ENCODE measurements around the gene COA1.

COA1 gene

DNA sequence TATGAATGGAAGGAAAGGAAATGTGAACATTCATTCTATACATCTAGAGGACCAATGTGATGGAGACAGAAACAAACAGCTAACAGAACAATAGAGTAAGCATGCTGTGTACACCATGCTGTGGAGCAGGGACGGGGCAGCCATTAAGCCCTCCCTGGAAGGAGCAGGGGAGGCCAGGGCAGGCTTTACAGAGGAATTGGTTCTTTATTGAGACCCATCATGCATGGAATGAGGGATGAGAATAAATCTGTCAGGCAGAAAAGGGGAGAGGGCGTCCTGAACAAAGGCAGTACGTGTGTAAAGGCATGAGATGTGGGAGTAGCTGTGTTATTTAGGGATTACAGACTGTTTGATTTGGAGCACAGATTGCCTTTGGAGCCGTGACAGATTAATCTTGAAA, 111.2 kb downstream of the COA1 start:
- DNase-seq = no peak
- Histone ChIP-seq H3K4me1 (ENCODE audit: control insufficient read depth, insufficient read depth, low read depth, low read length) (peaks cover 3% of the 10 kb centered on the region), H2AK5ac (ENCODE audit: low read length, severe bottlenecking) (no peak overlapping the region), H3K14ac (ENCODE audit: low read length in 2 of 2) (no peak overlapping the region), H3K4me2 (ENCODE audit: low read length, poor library complexity, severe bottlenecking) (no peak overlapping the region), H2AFZ (ENCODE audit: low read depth, low read length) (no peak overlapping the region), H3K27me3 (ENCODE audit: control insufficient read depth in 1 of 2, insufficient read depth in 1 of 2, low read length in 2 of 2) (no peaks in the 10 kb centered on the region), H3K79me1 (replicated peaks; ENCODE audit: low read length, poor library complexity, severe bottlenecking) (peaks cover 32% of the 10 kb centered on the region), H3K18ac (ENCODE audit: low read depth in 1 of 2, low read length in 2 of 2) (no peak overlapping the region), H2BK12ac (ENCODE audit: low read length in 2 of 2) (no peak overlapping the region), H3K9ac (ENCODE audit: low read length) (no peak overlapping the region), H3K4ac (ENCODE audit: low read depth in 1 of 2, low read length in 2 of 2) (no peak overlapping the region), H3K9me3 (ENCODE audit: control insufficient read depth, low read length) (no peaks in the 10 kb centered on the region), H3K23ac (ENCODE audit: low read length in 2 of 2) (no peak overlapping the region), H2BK15ac (ENCODE audit: low read depth, poor library complexity, severe bottlenecking) (no peak overlapping the region), H3K27ac (ENCODE audit: low read length, poor library complexity, severe bottlenecking) (no peak overlapping the region), H2BK120ac (ENCODE audit: low read depth, low read length) (no peak overlapping the region), H3K4me3 (ENCODE audit: insufficient read depth in 1 of 2, low read depth in 1 of 2, low read length in 2 of 2) (no peak overlapping the region), H2BK5ac (ENCODE audit: low read depth, low read length, poor library complexity, severe bottlenecking) (no peak overlapping the region), H3K36me3 (ENCODE audit: control insufficient read depth in 1 of 2, insufficient read depth in 2 of 2, low read depth in 1 of 2, low read length in 2 of 2) (peaks cover 20 to 71% of the 10 kb centered on the region in 2 experiments), H4K8ac (ENCODE audit: low read length) (no peak overlapping the region), H4K91ac (ENCODE audit: low read length) (no peak overlapping the region)
- 94% methylated on average over 4 of the region's 4 CpGs for WGBS

- peaks cover 31% of the 10 kb centered on the region for H3K79me1 ChIP-seq (replicated peaks; ENCODE audit: low read length, poor library complexity, severe bottlenecking)
- no peak overlapping the region for H3K18ac ChIP-seq (ENCODE audit: low read depth in 1 of 2, low read length in 2 of 2)
- no peak overlapping the region for H3K23ac ChIP-seq (ENCODE audit: low read length in 2 of 2)
- H3K27ac ChIP-seq (ENCODE audit: low read length, poor library complexity, severe bottlenecking) = no peak overlapping the region
- no peak overlapping the region for H2BK15ac ChIP-seq (ENCODE audit: low read depth, poor library complexity, severe bottlenecking)
- H2BK120ac ChIP-seq (ENCODE audit: low read depth, low read length) = no peak overlapping the region
- no peaks in the 10 kb centered on the region for H3K27me3 ChIP-seq (ENCODE audit: control insufficient read depth in 1 of 2, insufficient read depth in 1 of 2, low read length in 2 of 2)
- no peak overlapping the region for H3K14ac ChIP-seq (ENCODE audit: low read length in 2 of 2)
- no peak overlapping the region for H3K9ac ChIP-seq (ENCODE audit: low read length)
- 97% methylated on average over 3 of the region's 4 CpGs for WGBS
- H3K4ac ChIP-seq (ENCODE audit: low read depth in 1 of 2, low read length in 2 of 2) = no peak overlapping the region
- H2BK5ac ChIP-seq (ENCODE audit: low read depth, low read length, poor library complexity, severe bottlenecking) = no peak overlapping the region
- DNase-seq = no peak
- peaks cover 3% of the 10 kb centered on the region for H3K4me1 ChIP-seq (ENCODE audit: control insufficient read depth, insufficient read depth, low read depth, low read length)
- no peak overlapping the region for H4K91ac ChIP-seq (ENCODE audit: low read length)
- peaks cover 23 to 71% of the 10 kb centered on the region in 2 experiments for H3K36me3 ChIP-seq (ENCODE audit: control insufficient read depth in 1 of 2, insufficient read depth in 2 of 2, low read depth in 1 of 2, low read length in 2 of 2)
- H4K8ac ChIP-seq (ENCODE audit: low read length) = peak overlapping the region; percentile 48
- H2BK12ac ChIP-seq (ENCODE audit: low read length in 2 of 2) = no peak overlapping the region
- no peaks in the 10 kb centered on the region for H3K9me3 ChIP-seq (ENCODE audit: control insufficient read depth, low read length)
- H2AFZ ChIP-seq (ENCODE audit: low read depth, low read length) = no peak overlapping the region
- H3K4me2 ChIP-seq (ENCODE audit: low read length, poor library complexity, severe bottlenecking) = no peak overlapping the region
- no peak overlapping the region for H3K4me3 ChIP-seq (ENCODE audit: insufficient read depth in 1 of 2, low read depth in 1 of 2, low read length in 2 of 2)
- no peak overlapping the region for H2AK5ac ChIP-seq (ENCODE audit: low read length, severe bottlenecking)
These were observed 112.3 kb downstream of the COA1 start for GRCh38 chr7:43616977-43617376.

GRCh38 chr7:43615558-43616145, 113.7 kb downstream of the COA1 start:
- Histone ChIP-seq H3K4me1 (ENCODE audit: control insufficient read depth, insufficient read depth, low read depth, low read length) (peaks cover under 1% of the 10 kb centered on the region), H3K9me3 (ENCODE audit: control insufficient read depth, low read length) (no peaks in the 10 kb centered on the region), H3K27me3 (ENCODE audit: control insufficient read depth in 1 of 2, insufficient read depth in 1 of 2, low read length in 2 of 2) (no peaks in the 10 kb centered on the region), H4K8ac (ENCODE audit: low read length) (no peak overlapping the region), H2AK5ac (ENCODE audit: low read length, severe bottlenecking) (no peak overlapping the region), H2BK5ac (ENCODE audit: low read depth, low read length, poor library complexity, severe bottlenecking) (no peak overlapping the region), H3K9ac (ENCODE audit: low read length) (no peak overlapping the region), H3K27ac (ENCODE audit: low read length, poor library complexity, severe bottlenecking) (no peak overlapping the region), H2BK120ac (ENCODE audit: low read depth, low read length) (no peak overlapping the region), H4K91ac (ENCODE audit: low read length) (no peak overlapping the region), H3K4me3 (ENCODE audit: insufficient read depth in 1 of 2, low read depth in 1 of 2, low read length in 2 of 2) (no peak overlapping the region), H3K4ac (ENCODE audit: low read depth in 1 of 2, low read length in 2 of 2) (no peak overlapping the region), H3K4me2 (ENCODE audit: low read length, poor library complexity, severe bottlenecking) (no peak overlapping the region), H3K23ac (ENCODE audit: low read length in 2 of 2) (no peak overlapping the region), H3K14ac (ENCODE audit: low read length in 2 of 2) (peak overlapping the region in 1 of 2 experiments; percentile 3), H3K36me3 (ENCODE audit: control insufficient read depth in 1 of 2, insufficient read depth in 2 of 2, low read depth in 1 of 2, low read length in 2 of 2) (peaks cover 21 to 71% of the 10 kb centered on the region in 2 experiments), H2BK15ac (ENCODE audit: low read depth, poor library complexity, severe bottlenecking) (no peak overlapping the region), H2AFZ (ENCODE audit: low read depth, low read length) (no peak overlapping the region), H2BK12ac (ENCODE audit: low read length in 2 of 2) (no peak overlapping the region), H3K18ac (ENCODE audit: low read depth in 1 of 2, low read length in 2 of 2) (peak overlapping the region in 1 of 2 experiments; percentile 1), H3K79me1 (replicated peaks; ENCODE audit: low read length, poor library complexity, severe bottlenecking) (peaks cover 26% of the 10 kb centered on the region)
- no peak for DNase-seq
- 64% methylated on average over 5 of the region's 7 CpGs for WGBS

GRCh38 chr7:43612599-43613589, 116.4 kb downstream of the COA1 start:
- Histone ChIP-seq H3K23ac (ENCODE audit: low read length in 2 of 2) (no peak overlapping the region), H3K27ac (ENCODE audit: low read length, poor library complexity, severe bottlenecking) (no peak overlapping the region)

More at GRCh38 chr7:43612599-43613589, 116.4 kb downstream of the COA1 start:
- Histone ChIP-seq H2BK15ac (ENCODE audit: low read depth, poor library complexity, severe bottlenecking) (no peak overlapping the region), H2AFZ (ENCODE audit: low read depth, low read length) (no peak overlapping the region), H3K9ac (ENCODE audit: low read length) (peak overlapping the region; percentile 65), H3K14ac (ENCODE audit: low read length in 2 of 2) (no peak overlapping the region), H2BK5ac (ENCODE audit: low read depth, low read length, poor library complexity, severe bottlenecking) (no peak overlapping the region), H4K8ac (ENCODE audit: low read length) (no peak overlapping the region), H3K4me1 (ENCODE audit: control insufficient read depth, insufficient read depth, low read depth, low read length) (no peaks in the 10 kb centered on the region), H3K4me2 (ENCODE audit: low read length, poor library complexity, severe bottlenecking) (no peak overlapping the region), H3K36me3 (ENCODE audit: control insufficient read depth in 1 of 2, insufficient read depth in 2 of 2, low read depth in 1 of 2, low read length in 2 of 2) (peaks cover 26 to 67% of the 10 kb centered on the region in 2 experiments), H2BK12ac (ENCODE audit: low read length in 2 of 2) (no peak overlapping the region), H3K4me3 (ENCODE audit: insufficient read depth in 1 of 2, low read depth in 1 of 2, low read length in 2 of 2) (peak overlapping the region in 1 of 2 experiments; percentile 47), H2BK120ac (ENCODE audit: low read depth, low read length) (no peak overlapping the region), H2AK5ac (ENCODE audit: low read length, severe bottlenecking) (no peak overlapping the region), H3K27me3 (ENCODE audit: control insufficient read depth in 1 of 2, insufficient read depth in 1 of 2, low read length in 2 of 2) (no peaks in the 10 kb centered on the region), H3K79me1 (replicated peaks; ENCODE audit: low read length, poor library complexity, severe bottlenecking) (peaks cover 24% of the 10 kb centered on the region), H3K4ac (ENCODE audit: low read depth in 1 of 2, low read length in 2 of 2) (no peak overlapping the region), H4K91ac (ENCODE audit: low read length) (no peak overlapping the region), H3K9me3 (ENCODE audit: control insufficient read depth, low read length) (no peaks in the 10 kb centered on the region), H3K18ac (ENCODE audit: low read depth in 1 of 2, low read length in 2 of 2) (no peak overlapping the region)
- 100% methylated on average over 1 of the region's 3 CpGs for WGBS
- DNase-seq = peak; percentile 64

All from mesenchymal stem cell (in vitro differentiated cells and primary cell).